Measurements from ENCODE around the gene CAPN5.

GRCh38 chr11:77144857-77145428 lies 78.2 kb downstream of the CAPN5 start:
- TF ChIP-seq CTCF (IDR thresholded peaks at IDR 0.05; ENCODE audit: low read depth, low read length) (no peak), EZH2phosphoT487 (IDR thresholded peaks at IDR 0.05; ENCODE audit: low read depth) (no peak)

Measured in OCI-LY3 (cell line).